CD4-positive, alpha-beta T cell (primary cell): ENCODE results near the gene TRAPPC2L. TPM values are rescaled to one million over a fixed set of nuclear protein-coding genes. Genes with fewer than 3 reads are reported as not detected.

Experiments used
- ATAC-seq: fragments of 200-7000 bp; cut with Tn5 transposase; one replicate; pipeline ENCODE4 v1.10.0; 2022; ENCODE audit warnings: mild to moderate bottlenecking; ENCODE audit not compliant: poor library complexity
- CTCF ChIA-PET: fragments of 350-600 bp; sonication (Branson Sonifier 250); formaldehyde crosslinking; loops from one replicate; lab custom pipeline; 2021; ENCODE audit warnings: antibody characterized with exemption, inconsistent platforms; lab: Charles Lee
- POLR2A ChIA-PET: fragments of 350-600 bp; sonication (Branson Sonifier 250); formaldehyde crosslinking; loops from one replicate; lab custom pipeline; 2021; ENCODE audit warnings: antibody characterized with exemption, inconsistent platforms; lab: Charles Lee
- DNase-seq, 14 experiments: peaks; one replicate each; pipeline ENCODE4 v3.0.0-alpha.2; 2013 to 2020; ENCODE audit warnings: mixed read lengths in 2 of 14
- H3K27ac ChIP-seq, 2 donors: one replicate each; pipeline versions ENCODE4 v1.5.1 to v1.7.0; 2013; ENCODE audit warnings: low read length in 2 of 2, low read depth in 1 of 2, mild to moderate bottlenecking in 1 of 2
- H3K27me3 ChIP-seq, 2 experiments: 1 replicate in 1 of 2; 2 replicates in 1 of 2; pipeline versions ENCODE4 v1.6.1 to v1.7.0; 2013; ENCODE audit warnings: low read length in 2 of 2, control low read depth in 1 of 2, mild to moderate bottlenecking in 1 of 2, moderate library complexity in 1 of 2; ENCODE audit not compliant: insufficient read depth in 2 of 2, control insufficient read depth in 1 of 2
- H3K36me3 ChIP-seq: one replicate; pipeline ENCODE4 v1.6.1; 2013; ENCODE audit warnings: low read length, control low read depth; ENCODE audit not compliant: insufficient read depth
- H3K4me1 ChIP-seq: one replicate; pipeline ENCODE4 v1.6.1; 2013; ENCODE audit warnings: low read length, control low read depth; ENCODE audit not compliant: insufficient read depth
- H3K4me3 ChIP-seq: one replicate; pipeline ENCODE4 v1.5.1; 2013; ENCODE audit warnings: mild to moderate bottlenecking, low read length, moderate library complexity
- H3K9me3 ChIP-seq, 2 experiments: 1 replicate in 1 of 2; 2 replicates in 1 of 2; pipeline versions ENCODE4 v1.6.1 to v1.7.0; 2013; ENCODE audit warnings: low read length in 2 of 2, mild to moderate bottlenecking in 2 of 2, control low read depth in 1 of 2, moderate library complexity in 1 of 2; ENCODE audit not compliant: control insufficient read depth in 1 of 2, insufficient read depth in 1 of 2
- H3K27ac Mint-ChIP-seq: one replicate; pipeline ENCODE4 v1.8.0; 2020; ENCODE audit warnings: mixed read lengths
- H3K27me3 Mint-ChIP-seq: one replicate; pipeline ENCODE4 v1.8.0; 2021; ENCODE audit warnings: mixed read lengths
- H3K36me3 Mint-ChIP-seq: one replicate; pipeline ENCODE4 v1.8.0; 2021; ENCODE audit warnings: low read depth, mixed read lengths
- H3K4me1 Mint-ChIP-seq: one replicate; pipeline ENCODE4 v1.8.0; 2021; ENCODE audit warnings: low read depth, mixed read lengths
- H3K4me3 Mint-ChIP-seq: one replicate; pipeline ENCODE4 v1.8.0; 2020; ENCODE audit warnings: mild to moderate bottlenecking, mixed read lengths
- H3K9me3 Mint-ChIP-seq: one replicate; pipeline ENCODE4 v1.8.0; 2020; ENCODE audit warnings: mixed read lengths
- intact Hi-C, 2 experiments: fragments of 100-400 bp; cut with DNase I in 1 of 2; cut with micrococcal nuclease in 1 of 2; formaldehyde crosslinking; loops; one replicate each; pipeline versions ENCODE4 v1.15.1 to v1.9.0; 2023 to 2025; cut with DNase I, micrococcal nuclease
- total RNA-seq, 174 experiments: library from RNA in 2 of 174; stranded (reverse) in 2 of 174; gene quantifications; one replicate each; pipeline ENCODE4 v1.2.3 and lab custom pipeline; 2021 to 2026
- TF ChIP-seq, protein P1 (sequence below): fragments of 200-600 bp; IDR thresholded peaks from one replicate; pipeline ENCODE4 v1.8.0; 2022; ENCODE audit warnings: antibody characterized with exemption, mild to moderate bottlenecking

Gene TRAPPC2L
- total RNA-seq, 2 experiments from 2014 or later: 48.0 to 48.2 TPM

- peak within 1 kb of the TSS; percentile 64 to 70 for H3K27ac ChIP-seq
- H3K4me3 ChIP-seq: peak within 1 kb of the TSS; percentile 75
- ATAC-seq (peak; percentile 90), DNase-seq (peak; percentile 93 to 99 (median 98))
- peaks cover 8% of the 10 kb centered on the region for H3K36me3 Mint-ChIP-seq
- H3K27me3 Mint-ChIP-seq: no peaks in the 10 kb centered on the region
- intact Hi-C loops: loop anchor here (1.0 to 2.0 kb wide), 3 partner anchors 9 to 405 kb away; partner anchors contain the start of genes CDT1 (in 1 of the 2), TRAPPC2L (in 1 of the 2) and ZNF778 (in 1 of the 2)
- H3K4me1 ChIP-seq: peaks cover 29% of the 10 kb centered on the region
- H3K4me3 Mint-ChIP-seq: peak within 1 kb of the TSS; percentile 99
- ChIA-PET CTCF (interaction anchor here (0.9 to 4.2 kb wide), 3 partner anchors 17 to 75 kb away, joined by 5 to 19 read pairs (median 16); partner anchors contain the start of genes GALNS and TRAPPC2L), POLR2A (interaction anchor here (0.9 to 5.5 kb wide), 20 partner anchors 9 to 435 kb away, joined by 3 to 67 read pairs (median 5); partner anchors contain the start of genes CDT1, GALNS, PIEZO1 and TRAPPC2L)
- H3K27me3 ChIP-seq: no peaks in the 10 kb centered on the region
- no peaks in the 10 kb centered on the region for H3K9me3 Mint-ChIP-seq
- H3K36me3 ChIP-seq: peaks cover 23% of the 10 kb centered on the region
- TF ChIP-seq, protein P1, sequence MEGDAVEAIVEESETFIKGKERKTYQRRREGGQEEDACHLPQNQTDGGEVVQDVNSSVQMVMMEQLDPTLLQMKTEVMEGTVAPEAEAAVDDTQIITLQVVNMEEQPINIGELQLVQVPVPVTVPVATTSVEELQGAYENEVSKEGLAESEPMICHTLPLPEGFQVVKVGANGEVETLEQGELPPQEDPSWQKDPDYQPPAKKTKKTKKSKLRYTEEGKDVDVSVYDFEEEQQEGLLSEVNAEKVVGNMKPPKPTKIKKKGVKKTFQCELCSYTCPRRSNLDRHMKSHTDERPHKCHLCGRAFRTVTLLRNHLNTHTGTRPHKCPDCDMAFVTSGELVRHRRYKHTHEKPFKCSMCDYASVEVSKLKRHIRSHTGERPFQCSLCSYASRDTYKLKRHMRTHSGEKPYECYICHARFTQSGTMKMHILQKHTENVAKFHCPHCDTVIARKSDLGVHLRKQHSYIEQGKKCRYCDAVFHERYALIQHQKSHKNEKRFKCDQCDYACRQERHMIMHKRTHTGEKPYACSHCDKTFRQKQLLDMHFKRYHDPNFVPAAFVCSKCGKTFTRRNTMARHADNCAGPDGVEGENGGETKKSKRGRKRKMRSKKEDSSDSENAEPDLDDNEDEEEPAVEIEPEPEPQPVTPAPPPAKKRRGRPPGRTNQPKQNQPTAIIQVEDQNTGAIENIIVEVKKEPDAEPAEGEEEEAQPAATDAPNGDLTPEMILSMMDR: no peak
- peak within 1 kb of the TSS; percentile 95 for H3K27ac Mint-ChIP-seq
- H3K9me3 ChIP-seq: no peaks in the 10 kb centered on the region
- peaks cover 4% of the 10 kb centered on the region for H3K4me1 Mint-ChIP-seq
These were observed 45.0 kb upstream of the TRAPPC2L start, which contains the start of gene APRT for GRCh38 chr16:88811769-88812512. TSS of gene APRT (minus strand) at chr16:88811928. CDS start at chr16:88811899, 29 bp downstream.

GRCh38 chr16:88812513-88813268 is 44.2 kb upstream of the TRAPPC2L start:
- ATAC-seq: no peak
- Histone ChIP-seq H3K27ac (peak overlapping the region in 1 of 2 donors; percentile 70), H3K4me1 (peaks cover 29% of the 10 kb centered on the region), H3K9me3 (no peaks in the 10 kb centered on the region), H3K36me3 (peaks cover 23% of the 10 kb centered on the region), H3K27me3 (no peaks in the 10 kb centered on the region), H3K4me3 (peak overlapping the region; percentile 75)
- intact Hi-C loops: loop anchor here (1.0 to 2.0 kb wide), 2 partner anchors 45 to 404 kb away; partner anchors contain the start of genes TRAPPC2L (in 1 of the 2) and ZNF778 (in 1 of the 2)
- CTCF ChIA-PET: interaction anchor here (0.9 to 4.2 kb wide), 4 partner anchors 18 to 75 kb away, joined by 3 to 19 read pairs (median 10); partner anchors contain the start of genes GALNS and TRAPPC2L
- DNase-seq: peak in 4 of 14 experiments; percentile 23 to 58 (median 48)
- H3K36me3 Mint-ChIP-seq: peaks cover 8% of the 10 kb centered on the region
- POLR2A ChIA-PET: interaction anchor here (0.6 to 5.5 kb wide), 19 partner anchors 9 to 695 kb away, joined by 3 to 67 read pairs (median 4); partner anchors contain the start of genes CDT1, GALNS, PIEZO1 and SPG7
- peak overlapping the region; percentile 84 for H3K4me3 Mint-ChIP-seq
- peak overlapping the region; percentile 95 for H3K27ac Mint-ChIP-seq
- no peaks in the 10 kb centered on the region for H3K9me3 Mint-ChIP-seq
- TF ChIP-seq, protein P1: peak; percentile 22
- H3K4me1 Mint-ChIP-seq: peaks cover 4% of the 10 kb centered on the region
- no peaks in the 10 kb centered on the region for H3K27me3 Mint-ChIP-seq
